GM21423 (cell line): Measurements from ENCODE around the gene TMEM176A.

Experiments used
- ATAC-seq: cut with Tn5 transposase; IDR thresholded peaks from one replicate; pipeline ENCODE4 v1.9.1; 2021; ENCODE audit warnings: mild to moderate bottlenecking, moderate library complexity; ENCODE audit not compliant: unreplicated experiment

Gene TMEM176A

GRCh38 chr7:150846291-150847115 is 45.9 kb downstream of the TMEM176A start:
- no peak for ATAC-seq

- ATAC-seq = no peak
Measured at GRCh38 chr7:150847536-150847935, 47.0 kb downstream of the TMEM176A start.

GRCh38 chr7:150848111-150848510 is 47.5 kb downstream of the TMEM176A start:
- ATAC-seq = no peak

GRCh38 chr7:150848561-150849115 is 48.1 kb downstream of the TMEM176A start:
- ATAC-seq = no peak

- ATAC-seq = no peak
Measured at GRCh38 chr7:150849204-150849775, 48.7 kb downstream of the TMEM176A start.

GRCh38 chr7:150850273-150850672 is 49.7 kb downstream of the TMEM176A start:
- no peak for ATAC-seq

- no peak for ATAC-seq
Measured at GRCh38 chr7:150851492-150852370, 51.2 kb downstream of the TMEM176A start.

- no peak for ATAC-seq
Measured at GRCh38 chr7:150852371-150852905, 51.9 kb downstream of the TMEM176A start, which contains the start of gene AOC1. Gene AOC1 (plus strand): TSS chr7:150852517. CDS start chr7:150856471, 3,954 bp downstream.

- ATAC-seq = no peak
Measured at GRCh38 chr7:150854066-150855000, 53.8 kb downstream of the TMEM176A start.
